GM12878 (cell line): ENCODE results near the gene GAS2L3. TPM values are rescaled to one million over a fixed set of nuclear protein-coding genes. Genes with fewer than 3 reads are reported as not detected.

Experiments used
- ATAC-seq: fragments of 200-7000 bp; cut with Tn5 transposase; 3 replicates; pipeline ENCODE4 v1.9.1; 2020; ENCODE audit warnings: mild to moderate bottlenecking, moderate library complexity
- BruUV-seq: library from RNA; stranded (reverse); fragments of 400-500 nt; replicated peaks from 2 replicates; lab custom pipeline; 2021; lab: Mats Ljungman, UMichigan
- CTCF ChIA-PET: fragments of 300-600 bp; sonication (Branson Sonifier 250); formaldehyde crosslinking; extraction: SDS; loops from one replicate; lab custom pipeline; 2021; ENCODE audit warnings: inconsistent platforms; lab: Yijun Ruan, JAX
- POLR2A ChIA-PET: fragments of 350-600 bp; formaldehyde crosslinking; extraction: SDS; loops from one replicate; lab custom pipeline; 2021; ENCODE audit warnings: inconsistent platforms; lab: Charles Lee
- RAD21 ChIA-PET: fragments of 300-600 bp; sonication (Branson Sonifier 250); formaldehyde crosslinking; loops from one replicate; lab custom pipeline; 2023; ENCODE audit warnings: antibody characterized with exemption; ENCODE audit not compliant: unreplicated experiment; lab: Charles Lee
- SMC1A ChIA-PET: fragments of 300-600 bp; sonication (Branson Sonifier 250); formaldehyde crosslinking; loops from one replicate; lab custom pipeline; 2023; ENCODE audit not compliant: unreplicated experiment, uncharacterized antibody; lab: Charles Lee
- DNase-seq: peaks from one replicate; pipeline ENCODE4 v3.0.0-alpha.2; 2011; ENCODE audit warnings: low read depth, low spot score
- FAIRE-seq: peaks from 3 replicates; lab custom pipeline; 2011; peaks lifted over from hg19 to GRCh38; lab: Jason Lieb, UNC
- H2AFZ ChIP-seq: 2 replicates; pipeline ENCODE4 v1.6.0; 2011; ENCODE audit warnings: low read depth, low read length, control low read depth; ENCODE audit not compliant: control insufficient read depth
- H3K27ac ChIP-seq: 2 replicates; pipeline ENCODE4 v1.5.1; 2011; ENCODE audit warnings: control low read depth; ENCODE audit not compliant: control insufficient read depth, insufficient read depth
- H3K27me3 ChIP-seq, 2 experiments: replicated peaks in 1 of 2; 2 replicates each; pipeline versions ENCODE4 v1.6.0 to v1.6.1; 2011; ENCODE audit warnings: low read length in 1 of 2; ENCODE audit not compliant: control insufficient read depth in 2 of 2, insufficient read depth in 2 of 2
- H3K36me3 ChIP-seq, 2 experiments: 2 replicates each; pipeline ENCODE4 v1.5.1; 2011; ENCODE audit warnings: low read length in 1 of 2; ENCODE audit not compliant: control insufficient read depth in 2 of 2, insufficient read depth in 2 of 2
- H3K4me1 ChIP-seq: 2 replicates; pipeline ENCODE4 v1.6.1; 2011; ENCODE audit warnings: mild to moderate bottlenecking, low read length, moderate library complexity, mixed read lengths; ENCODE audit not compliant: control insufficient read depth, insufficient read depth
- H3K4me2 ChIP-seq: 2 replicates; pipeline ENCODE4 v1.6.0; 2011; ENCODE audit warnings: control low read depth; ENCODE audit not compliant: control insufficient read depth, insufficient read depth
- H3K4me3 ChIP-seq: fragments of 200-600 bp; sonication (generic); 2 replicates; pipeline ENCODE4 v1.5.1; 2016
- H3K79me2 ChIP-seq: 2 replicates; pipeline ENCODE4 v1.6.0; 2011; ENCODE audit warnings: low read length; ENCODE audit not compliant: control insufficient read depth, insufficient read depth
- H3K9ac ChIP-seq: 2 replicates; pipeline ENCODE4 v1.8.0; 2011; ENCODE audit warnings: low read length, control low read depth, mixed read lengths; ENCODE audit not compliant: control insufficient read depth, insufficient read depth
- H3K9me3 ChIP-seq: replicated peaks from 3 replicates; pipeline ENCODE4 v1.5.1; 2011; ENCODE audit warnings: mild to moderate bottlenecking, low read length; ENCODE audit not compliant: control insufficient read depth, insufficient read depth
- H4K20me1 ChIP-seq: 2 replicates; pipeline ENCODE4 v1.6.0; 2011; ENCODE audit not compliant: control insufficient read depth, insufficient read depth
- ASH2L ChIP-seq: fragments of 300-600, 200-600 bp; sonication (generic); IDR thresholded peaks from 2 replicates; pipeline ENCODE4 v1.6.1; 2017; ENCODE audit warnings: low read depth, mild to moderate bottlenecking, borderline replicate concordance
- CEBPB ChIP-seq, 2 experiments: fragments of 150-350 bp in 1 of 2; IDR thresholded peaks; 2 replicates each; pipeline ENCODE4 v1.6.1; 2012 to 2014; ENCODE audit warnings: low read depth in 2 of 2, low read length in 2 of 2, borderline replicate concordance in 1 of 2, inconsistent platforms in 1 of 2
- ETV6 ChIP-seq, 2 experiments: fragments of 450-650 bp in 1 of 2; IDR thresholded peaks in 1 of 2; conservative IDR thresholded peaks in 1 of 2; 2 replicates each; pipeline ENCODE4 v1.6.1; 2014; ENCODE audit warnings: antibody characterized with exemption in 1 of 2, borderline replicate concordance in 1 of 2, low read depth in 1 of 2, mild to moderate bottlenecking in 1 of 2, moderate library complexity in 1 of 2
- HDAC2 ChIP-seq: fragments of 200-600 bp; sonication (generic); IDR thresholded peaks from 2 replicates; pipeline ENCODE4 v1.6.1; 2017
- IKZF2 ChIP-seq, 2 experiments: fragments of 450-650 bp; IDR thresholded peaks; 2 replicates each; pipeline ENCODE4 v1.6.1; 2017; ENCODE audit warnings: mild to moderate bottlenecking in 2 of 2, moderate library complexity in 2 of 2
- MTA3 ChIP-seq: IDR thresholded peaks from 2 replicates; pipeline ENCODE4 v1.6.1; 2012; ENCODE audit warnings: low read length, inconsistent platforms, borderline replicate concordance
- RAD21 ChIP-seq: IDR thresholded peaks from 2 replicates; pipeline ENCODE4 v1.6.1; 2011; ENCODE audit warnings: mild to moderate bottlenecking, low read depth, low read length, moderate library complexity; ENCODE audit not compliant: insufficient read depth
- RELA ChIP-seq: fragments of 450-650 bp; IDR thresholded peaks from 2 replicates; pipeline ENCODE4 v1.8.0; 2014; ENCODE audit warnings: borderline replicate concordance; ENCODE audit not compliant: partially characterized antibody
- RFX5 ChIP-seq: IDR thresholded peaks from 2 replicates; pipeline ENCODE4 v1.6.1; 2011; ENCODE audit warnings: low read depth, low read length, improper control_type of control experiment
- SMC3 ChIP-seq: IDR thresholded peaks from 2 replicates; pipeline ENCODE4 v1.6.1; 2011; ENCODE audit warnings: low read length, improper control_type of control experiment, borderline replicate concordance
- YY1 ChIP-seq: IDR thresholded peaks from 2 replicates; pipeline ENCODE4 v1.6.1; 2011; ENCODE audit warnings: low read depth, mild to moderate bottlenecking, low read length
- WGBS: methylation state at CpG from one replicate; pipeline ENCODE4 v1.1.6; 2016; ENCODE audit warnings: low lambda C conversion rate; ENCODE audit not compliant: insufficient replicate concordance, insufficient coverage; ENCODE audit errors: missing lambda C conversion rate; 5-methylcytosine and 5-hydroxymethylcytosine counted together
- in situ Hi-C: fragments of 300-500 bp; cut with MboI; formaldehyde crosslinking; loops from 9 replicates; pipeline ENCODE4 v1.14.3; 2018; ENCODE audit warnings: mixed read lengths
- intact Hi-C: fragments of 100-400 bp; cut with micrococcal nuclease; formaldehyde crosslinking; loops from one replicate; pipeline ENCODE4 v1.14.2; 2022; ENCODE audit not compliant: unreplicated experiment
- polyA plus RNA-seq, 11 experiments: library from polyadenylated mRNA; depleted of rRNA in 4 of 11; unstranded in 6 of 11; stranded (reverse) in 5 of 11; fragments of >200 nt; fragmentation: Nextera tagmentation in 4 of 11; fragmentation: Illumina TruSeq in 1 of 11; extraction: Ambion mirVana in 4 of 11; extraction: Trizol in 1 of 11; gene quantifications; 1 replicate in 1 of 11; 2 replicates in 10 of 11; pipeline versions ENCODE4 v1.2.1 to v1.2.3, GENCODE V29; 2011 to 2016; ENCODE audit warnings: inconsistent platforms in 2 of 11, missing spikeins in 2 of 11, low read depth in 1 of 11
- total RNA-seq, 4 experiments: library from RNA; depleted of rRNA in 3 of 4; stranded (reverse); fragments of >200 nt in 3 of 4; fragmentation: Illumina TruSeq in 1 of 4; extraction: Trizol in 1 of 4; gene quantifications; 2 replicates each; pipeline versions ENCODE4 v1.2.1 to v1.2.3, GENCODE V29; 2013 to 2021
- TF ChIP-seq, protein P1 (sequence below), 3 experiments: IDR thresholded peaks in 2 of 3; conservative IDR thresholded peaks in 1 of 3; 2 replicates each; pipeline ENCODE4 v1.5.1; 2011; ENCODE audit warnings: low read depth in 3 of 3, low read length in 3 of 3, mild to moderate bottlenecking in 3 of 3, control low read depth in 2 of 3, moderate library complexity in 2 of 3, inconsistent platforms in 1 of 3, mixed read lengths in 1 of 3; ENCODE audit not compliant: control insufficient read depth in 2 of 3, insufficient read depth in 1 of 3; ENCODE audit errors: extremely low read depth in 1 of 3

The GAS2L3 gene
- total and polyA plus RNA-seq, 10 of the 15 experiments (the other 5 are each of a cell fraction or from before 2014, with no cell fraction given): 0.46 to 6.6 (median 2.4) TPM

DNA sequence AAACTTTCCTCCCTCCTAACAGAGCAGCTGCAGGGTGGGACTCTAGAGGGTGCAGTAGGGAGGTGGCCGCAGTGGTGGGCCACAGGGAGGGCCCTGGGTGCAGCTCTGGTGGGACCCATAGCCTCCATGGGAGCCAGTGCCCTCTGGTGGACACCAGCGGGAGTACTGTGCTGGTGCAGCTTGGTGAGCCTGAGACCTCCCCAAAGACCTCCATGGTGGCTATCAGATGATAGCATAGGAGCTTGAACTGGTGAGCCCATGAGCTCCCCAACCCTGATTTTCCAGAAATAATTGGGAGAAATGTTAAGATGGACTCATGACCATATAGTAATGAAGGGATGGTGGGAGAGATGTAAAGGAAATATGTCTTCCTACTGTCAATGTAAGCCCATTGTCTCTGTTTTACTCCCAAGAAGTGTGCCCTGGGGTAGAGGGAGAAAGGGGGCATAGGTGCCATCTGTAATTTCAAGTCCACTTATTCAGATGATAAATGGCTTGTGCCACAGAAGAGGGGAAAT is 98.7 kb downstream of the GAS2L3 start:
- CTCF ChIA-PET: interaction anchor here (0.6 to 4.4 kb wide), 41 partner anchors 10 to 437 kb away, joined by 3 to 37 read pairs (median 4); no protein-coding TSS in a partner anchor
- TF ChIP-seq IKZF2 (IDR thresholded peaks at IDR 0.05) (no peak), ASH2L (no peak), HDAC2 (no peak), MTA3 (no peak), ETV6 (conservative IDR thresholded peaks at IDR 0.05 in 1 of 2, IDR thresholded peaks at IDR 0.05 in 1 of 2; ENCODE audit: borderline replicate concordance in 1 of 2, low read depth in 1 of 2) (no peak), SMC3 (peak; percentile 44), CEBPB (IDR thresholded peaks at IDR 0.05; ENCODE audit: borderline replicate concordance in 1 of 2, low read depth in 2 of 2, low read length in 2 of 2) (no peak), RELA (no peak), YY1 (peak; percentile 62; the same call in 1 of the 2 replicates), RFX5 (no peak), RAD21 (peak; percentile 57)
- TF ChIP-seq, protein P1, sequence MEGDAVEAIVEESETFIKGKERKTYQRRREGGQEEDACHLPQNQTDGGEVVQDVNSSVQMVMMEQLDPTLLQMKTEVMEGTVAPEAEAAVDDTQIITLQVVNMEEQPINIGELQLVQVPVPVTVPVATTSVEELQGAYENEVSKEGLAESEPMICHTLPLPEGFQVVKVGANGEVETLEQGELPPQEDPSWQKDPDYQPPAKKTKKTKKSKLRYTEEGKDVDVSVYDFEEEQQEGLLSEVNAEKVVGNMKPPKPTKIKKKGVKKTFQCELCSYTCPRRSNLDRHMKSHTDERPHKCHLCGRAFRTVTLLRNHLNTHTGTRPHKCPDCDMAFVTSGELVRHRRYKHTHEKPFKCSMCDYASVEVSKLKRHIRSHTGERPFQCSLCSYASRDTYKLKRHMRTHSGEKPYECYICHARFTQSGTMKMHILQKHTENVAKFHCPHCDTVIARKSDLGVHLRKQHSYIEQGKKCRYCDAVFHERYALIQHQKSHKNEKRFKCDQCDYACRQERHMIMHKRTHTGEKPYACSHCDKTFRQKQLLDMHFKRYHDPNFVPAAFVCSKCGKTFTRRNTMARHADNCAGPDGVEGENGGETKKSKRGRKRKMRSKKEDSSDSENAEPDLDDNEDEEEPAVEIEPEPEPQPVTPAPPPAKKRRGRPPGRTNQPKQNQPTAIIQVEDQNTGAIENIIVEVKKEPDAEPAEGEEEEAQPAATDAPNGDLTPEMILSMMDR (IDR thresholded peaks at IDR 0.05 in 2 of 3, conservative IDR thresholded peaks at IDR 0.05 in 1 of 3; ENCODE audit: control insufficient read depth in 2 of 3, extremely low read depth in 1 of 3, insufficient read depth in 1 of 3, low read depth in 3 of 3, low read length in 3 of 3): peak; percentile 67 to 89 (median 73)
- TF ChIP-seq, all 136 proteins: peak for 4
- SMC1A ChIA-PET: interaction anchor here (0.6 to 2.2 kb wide), 10 partner anchors 12 to 632 kb away, joined by 3 to 9 read pairs (median 4); no protein-coding TSS in a partner anchor
- Histone ChIP-seq H3K4me2 (no peak overlapping the region), H2AFZ (no peak overlapping the region), H3K27me3 (no peaks in the 10 kb centered on the region; a peak in 2 of 4 replicates), H3K9me3 (no peaks in the 10 kb centered on the region), H3K9ac (no peak overlapping the region), H4K20me1 (peaks cover 3% of the 10 kb centered on the region; the same call in 1 of the 2 replicates), H3K4me3 (no peak overlapping the region), H3K36me3 (no peaks in the 10 kb centered on the region), H3K79me2 (no peaks in the 10 kb centered on the region), H3K27ac (no peak overlapping the region), H3K4me1 (no peaks in the 10 kb centered on the region)
- POLR2A ChIA-PET: no interaction called here
- 0% methylated on average over 2 of the region's 2 CpGs for WGBS
- DNase-seq (no peak), ATAC-seq (peak; percentile 93), FAIRE-seq (no peak)
- RAD21 ChIA-PET: interaction anchor here (0.8 to 2.9 kb wide), 14 partner anchors 39 to 437 kb away, joined by 3 to 11 read pairs (median 4); partner anchors contain the start of gene GAS2L3
- in situ Hi-C loops (no loop called here), intact Hi-C loops (loop anchor here (2.0 kb wide), 2 partner anchors 323 to 437 kb away; no protein-coding TSS in a partner anchor)
- BruUV-seq: no TSS peak
